Stomach (tissue), 4 donors: Measurements from ENCODE around the gene BTNL9.

Experiments
- CTCF ChIP-seq, 7 experiments: fragments of 450-650 bp in 4 of 7; fragments of 200-600 bp in 3 of 7; sonication (generic) in 3 of 7; IDR thresholded peaks; one replicate each; pipeline ENCODE4 v1.5.1; 2016 to 2019; ENCODE audit warnings: antibody characterized with exemption in 7 of 7, control low read depth in 2 of 7, mild to moderate bottlenecking in 1 of 7
- POLR2AphosphoS5 ChIP-seq, 3 donors: sonication (generic); formaldehyde crosslinking; IDR thresholded peaks; one replicate each; pipeline ENCODE4 v1.6.1; 2016; ENCODE audit warnings: antibody characterized with exemption in 3 of 3

GRCh38 chr5:181039931-181040630 is at the start of gene BTNL9:
- no peak for TF ChIP-seq CTCF (IDR thresholded peaks at IDR 0.05)
- no peak for TF ChIP-seq POLR2AphosphoS5 (IDR thresholded peaks at IDR 0.05)
